GM20431 (cell line): Measurements from ENCODE around the gene YDJC.
"Not testable (repeated sequence)": the region's sequence is repeated elsewhere in the genome, so short reads cannot be mapped to it uniquely, and the experiment has no call there.

Source experiments
- in situ Hi-C: fragments of 300-500 bp; cut with MseI, MboI; formaldehyde crosslinking; loops from one replicate; pipeline ENCODE4 v1.15.0; 2020; ENCODE audit warnings: low sequenced_read_pairs; ENCODE audit not compliant: unreplicated experiment

YDJC gene

GRCh38 chr22:21611210-21611977, 18.4 kb downstream of the YDJC start:
- in situ Hi-C loops: no loop called here

- in situ Hi-C loops: not testable (repeated sequence)
Observed at GRCh38 chr22:21609556-21610157, 20.2 kb downstream of the YDJC start.

- in situ Hi-C loops: no loop called here
Observed at GRCh38 chr22:21606775-21607174, 23.0 kb downstream of the YDJC start.

- in situ Hi-C loops: no loop called here
Observed at GRCh38 chr22:21605887-21606564, 23.8 kb downstream of the YDJC start.

GRCh38 chr22:21603973-21604372, 25.8 kb downstream of the YDJC start:
- in situ Hi-C loops: no loop called here

GRCh38 chr22:21602579-21602978, 27.2 kb downstream of the YDJC start:
- in situ Hi-C loops: no loop called here

- in situ Hi-C loops: no loop called here
Observed at GRCh38 chr22:21599053-21599893, 30.5 kb downstream of the YDJC start.

GRCh38 chr22:21598302-21598701, 31.5 kb downstream of the YDJC start:
- in situ Hi-C loops: no loop called here

GRCh38 chr22:21596356-21597135, 33.3 kb downstream of the YDJC start:
- in situ Hi-C loops: not testable (repeated sequence)

- in situ Hi-C loops: no loop called here
Observed at GRCh38 chr22:21594865-21595452, 34.9 kb downstream of the YDJC start.

- in situ Hi-C loops: no loop called here
Observed at GRCh38 chr22:21593406-21594232, 36.2 kb downstream of the YDJC start.

GRCh38 chr22:21592422-21592821, 37.4 kb downstream of the YDJC start:
- in situ Hi-C loops: no loop called here

GRCh38 chr22:21591695-21592094, 38.1 kb downstream of the YDJC start:
- in situ Hi-C loops: no loop called here

- in situ Hi-C loops: no loop called here
Observed at GRCh38 chr22:21590809-21591641, 38.8 kb downstream of the YDJC start.

- in situ Hi-C loops: no loop called here
Observed at GRCh38 chr22:21589396-21589795, 40.4 kb downstream of the YDJC start.

GRCh38 chr22:21587803-21588611, 41.8 kb downstream of the YDJC start:
- in situ Hi-C loops: no loop called here

- in situ Hi-C loops: no loop called here
Observed at GRCh38 chr22:21585389-21585788, 44.4 kb downstream of the YDJC start.
